Stimulated activated CD8-positive, alpha-beta memory T cell treated with anti-CD3 and anti-CD28 coated beads, Interleukin-4, amount 100 ng/mL, for 4 hours (primary cell): ENCODE results near the gene NANOGP8.
"Not testable (repeated sequence)": the region's sequence is repeated elsewhere in the genome, so short reads cannot be mapped to it uniquely, and the experiment has no call there.

Experiments used
- DNase-seq, 2 donors: peaks; one replicate each; pipeline ENCODE4 v3.0.0-alpha.2; 2020; ENCODE audit warnings: low read depth in 2 of 2, low spot score in 1 of 2

NANOGP8 gene

DNA sequence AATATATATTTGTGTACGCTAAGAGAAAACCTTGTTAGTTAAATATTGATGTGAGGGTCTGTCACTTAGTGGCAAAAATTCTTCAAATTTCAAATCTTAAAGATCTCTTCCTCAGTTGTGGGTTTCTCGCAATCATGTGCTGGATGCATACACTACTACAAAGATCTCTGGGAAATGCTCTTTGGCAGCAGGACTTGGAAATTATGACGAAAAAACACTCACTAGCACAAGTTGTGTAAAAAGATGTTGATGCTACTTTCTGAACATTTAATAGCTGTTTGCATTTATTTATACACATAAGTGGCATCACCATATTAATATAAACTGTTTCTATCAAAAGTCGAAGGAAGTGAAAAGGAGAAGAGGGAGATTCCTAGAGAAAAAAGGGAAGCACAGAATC lies 10.8 kb upstream of the NANOGP8 start:
- no peak for DNase-seq

DNA sequence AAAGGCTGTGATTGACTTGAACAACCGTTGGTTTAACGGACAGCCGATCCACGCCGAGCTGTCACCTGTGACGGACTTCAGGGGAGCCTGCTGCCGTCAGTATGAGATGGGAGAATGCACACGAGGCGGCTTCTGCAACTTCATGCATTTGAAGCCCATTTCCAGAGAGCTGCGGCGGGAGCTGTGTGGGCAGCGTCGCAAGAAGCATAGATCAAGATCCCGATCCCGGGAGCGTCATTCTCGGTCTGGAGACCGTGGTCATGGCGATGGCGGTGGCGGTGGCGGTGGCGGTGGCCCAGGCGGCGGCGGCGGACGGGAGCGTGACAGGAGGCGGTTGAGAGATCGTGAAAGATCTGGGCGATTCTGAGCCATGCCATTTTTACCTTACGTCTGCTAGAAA lies 7.8 kb upstream of the NANOGP8 start:
- no peak for DNase-seq

DNA sequence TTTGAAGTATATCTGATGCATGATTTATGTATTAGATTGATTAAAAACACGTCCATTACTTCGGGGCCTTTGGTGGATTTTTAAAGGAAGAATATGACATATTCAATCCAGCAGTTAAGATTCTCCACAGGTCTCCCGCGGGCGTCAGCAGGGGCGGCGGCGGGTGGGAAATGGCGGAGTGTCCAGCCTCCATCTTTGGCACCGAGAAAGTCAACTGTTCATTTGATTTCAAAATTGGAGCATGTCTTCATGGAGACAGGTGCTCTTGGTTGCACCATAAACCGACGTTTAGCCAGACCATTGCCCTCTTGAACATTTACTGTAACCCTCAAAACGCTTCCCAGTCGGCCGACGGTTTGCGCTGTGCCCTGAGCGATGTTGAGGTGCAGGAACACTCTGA lies 7.2 kb upstream of the NANOGP8 start:
- DNase-seq = no peak

DNA sequence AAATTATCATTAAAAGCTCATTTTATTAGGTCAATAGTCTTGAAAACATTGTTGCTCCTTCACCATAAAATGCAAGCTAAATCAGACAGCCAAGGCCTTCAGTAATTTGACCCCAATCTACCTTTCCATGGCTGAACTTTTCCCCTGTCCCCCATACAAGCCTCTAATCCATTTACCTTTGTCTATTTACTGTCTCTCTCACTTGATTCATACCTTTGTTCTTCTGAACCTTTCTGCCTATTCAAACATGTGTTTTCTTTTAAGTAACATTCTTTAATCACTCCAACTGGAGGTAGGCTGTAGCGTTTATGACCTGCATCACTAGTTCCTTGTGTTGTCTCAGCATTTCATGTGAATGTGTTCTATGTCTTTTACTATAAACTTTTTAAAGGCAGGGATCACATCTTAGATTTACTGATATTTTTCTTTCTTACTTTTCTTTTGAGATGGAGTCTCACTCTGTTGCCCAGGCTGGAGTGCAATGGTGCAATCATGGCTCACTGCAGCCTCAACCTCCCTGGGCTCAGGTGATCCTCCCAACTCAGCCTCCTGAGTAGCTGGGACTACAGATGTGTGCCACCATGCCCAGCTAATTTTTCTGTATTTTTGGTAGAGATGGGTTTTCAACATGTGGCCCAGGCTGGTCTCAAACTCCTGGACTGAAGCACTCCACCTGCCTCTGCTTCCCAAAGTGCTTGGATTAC lies 5.2 kb upstream of the NANOGP8 start:
- no peak for DNase-seq

DNA sequence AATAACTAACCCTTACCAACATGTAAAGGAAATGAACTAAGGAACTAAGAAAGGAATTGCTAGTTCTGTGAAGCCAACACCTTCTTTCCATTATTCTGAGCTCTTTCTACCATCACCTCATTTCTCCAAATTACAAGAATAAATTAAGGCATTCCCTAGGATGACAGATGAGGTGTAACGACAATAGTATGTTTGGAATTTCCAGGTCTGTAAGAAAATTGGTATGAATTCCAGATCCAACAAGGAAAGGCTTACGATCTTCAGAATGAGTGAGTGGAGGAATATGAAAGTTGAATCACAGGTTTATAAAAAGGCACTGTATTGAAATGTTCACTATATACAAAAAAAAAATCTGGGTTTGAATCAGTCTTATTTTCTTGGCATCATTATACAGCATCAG lies 4.5 kb upstream of the NANOGP8 start:
- no peak for DNase-seq

DNA sequence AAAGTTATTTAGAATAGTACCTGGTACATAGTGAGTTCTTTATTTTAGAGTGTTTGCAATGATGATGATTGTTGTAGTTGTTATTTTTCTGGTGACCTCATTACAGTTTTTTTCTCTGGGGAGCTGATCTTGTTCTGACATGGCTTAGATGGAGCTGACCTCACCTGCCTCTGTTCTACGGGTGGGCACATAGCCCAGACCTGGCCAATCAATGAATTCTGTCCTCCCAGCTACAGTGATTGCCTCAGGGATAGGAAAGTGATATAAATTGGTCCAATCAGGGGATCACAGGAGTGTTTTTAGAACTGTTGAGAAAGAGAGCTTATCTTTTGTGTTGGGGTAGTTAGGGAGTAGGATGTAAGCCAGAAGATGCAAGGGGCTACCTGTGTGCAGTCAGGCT lies 3.2 kb upstream of the NANOGP8 start:
- DNase-seq = no peak

DNA sequence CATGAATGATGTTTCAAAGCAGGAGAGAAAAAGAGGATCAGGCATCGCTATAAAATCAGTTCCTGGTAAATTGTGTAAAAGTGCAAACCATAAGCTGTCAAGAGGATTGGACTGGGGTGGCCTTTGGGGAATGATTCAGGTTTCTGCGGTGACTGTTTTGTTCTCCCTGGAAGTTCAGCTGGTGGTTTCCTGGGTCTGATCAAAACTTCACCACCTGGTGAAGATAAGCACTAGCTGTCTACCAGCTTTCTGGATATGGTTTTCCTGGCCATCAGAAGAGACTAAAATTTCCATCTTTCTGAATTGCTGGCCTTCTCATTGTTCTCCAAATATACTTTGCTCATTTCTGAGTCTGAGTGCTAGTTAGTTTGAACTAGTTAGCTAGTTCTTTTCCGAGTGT lies 2.7 kb upstream of the NANOGP8 start:
- no peak for DNase-seq

DNA sequence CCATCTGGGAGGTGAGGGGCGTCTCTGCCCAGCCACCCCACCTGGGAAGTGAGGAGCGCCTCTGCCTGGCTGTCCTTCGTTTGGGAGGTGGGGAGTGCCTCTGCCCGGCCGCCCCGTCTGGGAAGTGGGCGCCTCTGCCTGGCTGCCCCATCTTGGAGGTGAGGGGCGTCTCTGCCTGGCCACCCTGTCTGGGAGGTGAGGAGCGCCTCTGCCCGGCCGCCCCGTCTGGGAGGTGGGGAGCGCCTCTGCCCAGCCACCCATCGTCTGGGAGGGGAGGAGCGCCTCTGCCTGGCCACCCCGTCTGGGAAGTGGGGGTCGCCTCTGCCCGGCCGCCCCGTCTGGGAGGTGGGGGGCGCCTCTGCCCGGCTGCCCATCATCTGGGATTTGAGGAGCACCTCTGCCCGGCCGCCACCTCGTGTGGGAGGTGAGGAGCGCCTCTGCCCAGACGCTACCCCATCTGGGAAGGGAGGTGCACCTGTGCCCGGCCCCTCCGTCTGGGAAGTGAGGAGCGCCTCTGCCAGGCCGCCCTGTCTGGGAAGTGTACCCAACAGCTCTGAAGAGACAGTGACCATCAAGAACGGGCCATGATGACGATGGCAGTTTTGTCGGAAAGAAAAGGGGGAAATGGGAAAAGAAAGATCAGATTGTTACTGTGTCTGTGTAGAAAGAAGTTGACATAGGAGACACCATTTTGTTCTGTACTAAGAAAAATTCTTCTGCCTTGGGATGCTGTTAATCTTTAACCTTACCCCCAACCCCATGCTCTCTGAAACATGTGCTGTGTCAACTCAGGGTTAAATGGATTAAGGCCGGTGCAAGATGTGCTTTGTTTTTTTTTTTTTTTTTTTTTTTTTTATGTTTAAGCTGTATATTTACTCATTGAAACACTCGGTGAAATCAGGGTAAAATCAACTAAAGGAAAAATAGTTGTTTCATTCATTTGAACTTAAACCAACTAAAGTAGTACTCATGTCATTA lies 2.4 kb downstream of the NANOGP8 start:
- not testable (repeated sequence) for DNase-seq

DNA sequence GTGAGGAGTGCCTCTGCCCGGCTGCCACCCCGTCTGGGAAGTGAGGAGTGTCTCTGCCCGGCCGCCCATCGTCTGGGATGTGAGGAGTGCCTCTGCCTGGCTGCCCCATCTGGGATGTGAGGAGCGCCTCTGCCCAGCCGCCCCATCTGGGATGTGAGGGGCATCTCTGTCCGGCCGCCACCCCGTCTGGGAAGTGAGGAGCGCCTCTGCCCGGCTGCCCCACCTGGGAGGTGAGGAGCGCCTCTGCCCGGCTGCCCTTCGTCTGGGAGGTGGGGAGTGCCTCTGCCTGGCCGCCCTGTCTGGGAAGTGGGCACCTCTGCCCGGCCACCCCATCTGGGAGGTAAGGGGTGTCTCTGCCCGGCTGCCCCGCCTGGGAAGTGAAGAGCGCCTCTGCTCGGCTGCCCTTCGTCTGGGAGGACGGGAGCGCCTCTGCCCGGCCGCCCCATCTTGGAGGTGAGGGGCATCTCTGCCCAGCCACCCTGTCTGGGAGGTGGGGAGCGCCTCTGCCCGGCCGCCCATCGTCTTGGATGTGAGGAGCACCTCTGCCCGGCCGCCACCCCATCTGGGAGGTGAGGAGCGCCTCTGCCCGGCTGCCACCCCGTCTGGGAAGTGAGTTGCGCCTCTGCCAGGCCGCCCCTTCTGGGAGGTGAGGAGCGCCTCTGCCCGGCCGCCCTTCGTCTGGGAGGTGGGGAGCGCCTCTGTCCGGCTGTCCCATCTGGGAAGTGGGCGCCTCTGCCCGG lies 3.3 kb downstream of the NANOGP8 start:
- DNase-seq = not testable (repeated sequence)

DNA sequence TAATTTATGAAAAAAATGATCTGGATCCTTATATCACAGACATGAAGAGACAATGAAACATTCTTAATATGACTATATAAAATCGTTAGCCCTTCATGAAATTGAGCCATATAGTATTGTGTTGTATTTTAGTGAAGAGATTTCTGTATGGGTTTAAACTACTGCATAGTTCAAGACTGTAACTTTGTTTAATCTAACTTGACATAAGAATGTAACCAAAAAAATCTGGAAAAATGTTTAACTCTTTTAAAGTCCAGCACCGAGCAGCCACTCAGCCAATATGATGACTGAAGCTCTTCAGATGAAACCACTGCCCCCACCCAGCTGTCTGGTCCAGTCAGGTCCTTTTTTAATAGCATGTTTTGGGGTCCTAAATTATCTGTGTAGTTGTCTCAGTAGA lies 4.9 kb downstream of the NANOGP8 start:
- no peak for DNase-seq

DNA sequence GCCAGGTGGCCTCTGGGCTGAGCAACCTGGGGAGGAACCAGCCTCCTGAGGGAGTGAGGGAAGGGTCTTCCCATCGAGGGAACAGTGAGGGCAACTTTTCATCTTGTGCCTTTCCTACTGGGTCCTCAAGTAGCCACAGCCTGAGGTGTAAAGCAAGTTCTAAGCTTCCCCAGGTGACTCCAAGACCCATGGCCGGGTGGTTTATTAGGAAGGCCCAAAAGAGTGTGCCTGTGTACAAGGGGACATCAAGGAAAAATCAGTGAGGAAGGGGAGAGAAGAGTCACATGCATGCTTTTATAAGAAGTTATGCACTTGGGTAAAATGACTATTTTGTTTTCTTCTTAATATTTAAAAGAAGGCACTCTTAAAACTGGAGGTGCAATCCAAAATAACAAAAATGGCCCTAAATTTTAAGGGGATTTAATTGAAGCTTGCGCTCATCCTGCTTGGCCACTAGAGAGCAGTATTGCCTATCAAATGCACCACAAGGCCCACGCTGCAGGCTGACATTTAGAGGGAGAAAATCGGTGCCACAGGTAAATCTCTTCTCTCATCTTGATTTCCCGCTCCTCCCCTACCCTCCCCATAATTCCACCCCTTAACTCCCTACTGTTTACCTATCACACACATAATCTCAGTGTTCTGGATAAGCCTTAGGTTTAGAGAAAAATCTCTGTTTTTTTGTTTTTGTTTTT lies 6.7 kb downstream of the NANOGP8 start:
- no peak for DNase-seq

DNA sequence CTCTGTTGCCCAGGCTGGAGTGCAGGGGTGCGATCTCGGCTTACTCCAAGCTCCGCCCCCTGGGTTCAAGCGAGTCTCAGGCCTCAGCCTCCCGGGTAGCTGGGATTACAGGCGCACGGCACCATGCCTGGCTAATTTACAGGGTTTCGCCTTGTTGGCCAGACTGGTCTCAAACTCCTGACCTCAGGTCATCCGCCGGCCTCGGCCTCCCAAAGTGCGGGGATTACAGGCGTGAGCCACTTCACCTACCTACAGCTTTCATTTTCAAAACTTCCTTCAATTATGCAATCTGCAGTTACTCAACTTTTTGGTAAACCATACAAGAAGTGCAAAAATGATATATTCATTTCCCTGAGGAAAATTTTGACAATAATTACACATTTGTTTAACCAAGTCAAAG lies 14.0 kb downstream of the NANOGP8 start:
- no peak for DNase-seq

DNA sequence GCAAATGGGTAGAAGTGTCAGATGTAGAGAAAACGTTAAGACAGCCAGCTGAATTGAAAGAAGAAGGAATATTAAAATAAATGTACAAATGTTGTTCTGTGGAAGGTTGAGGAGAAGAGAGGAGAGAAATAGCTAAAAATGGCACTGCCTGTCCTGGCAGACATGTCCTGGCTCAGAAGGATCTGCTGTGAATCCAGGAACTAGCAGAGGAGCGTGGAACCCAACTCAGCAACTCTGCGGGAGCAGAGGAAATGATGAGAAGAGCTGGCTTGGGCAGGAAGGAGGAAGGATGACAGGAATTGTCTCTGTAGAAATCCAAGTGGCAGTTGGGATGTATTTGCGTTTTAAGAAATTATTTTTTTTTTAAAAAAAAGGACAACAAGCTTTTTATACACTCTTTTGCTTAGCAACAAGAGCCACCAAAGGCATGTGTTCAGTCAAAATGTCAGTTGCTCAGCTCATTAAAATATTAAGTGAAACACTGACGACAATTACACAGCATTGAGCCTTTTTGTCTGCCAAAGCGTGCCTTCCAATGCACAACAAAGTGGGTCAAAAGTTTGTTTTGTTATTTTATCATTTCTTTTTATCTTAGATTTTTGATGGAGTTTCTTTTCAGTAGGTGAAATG lies 16.1 kb downstream of the NANOGP8 start:
- DNase-seq = no peak

DNA sequence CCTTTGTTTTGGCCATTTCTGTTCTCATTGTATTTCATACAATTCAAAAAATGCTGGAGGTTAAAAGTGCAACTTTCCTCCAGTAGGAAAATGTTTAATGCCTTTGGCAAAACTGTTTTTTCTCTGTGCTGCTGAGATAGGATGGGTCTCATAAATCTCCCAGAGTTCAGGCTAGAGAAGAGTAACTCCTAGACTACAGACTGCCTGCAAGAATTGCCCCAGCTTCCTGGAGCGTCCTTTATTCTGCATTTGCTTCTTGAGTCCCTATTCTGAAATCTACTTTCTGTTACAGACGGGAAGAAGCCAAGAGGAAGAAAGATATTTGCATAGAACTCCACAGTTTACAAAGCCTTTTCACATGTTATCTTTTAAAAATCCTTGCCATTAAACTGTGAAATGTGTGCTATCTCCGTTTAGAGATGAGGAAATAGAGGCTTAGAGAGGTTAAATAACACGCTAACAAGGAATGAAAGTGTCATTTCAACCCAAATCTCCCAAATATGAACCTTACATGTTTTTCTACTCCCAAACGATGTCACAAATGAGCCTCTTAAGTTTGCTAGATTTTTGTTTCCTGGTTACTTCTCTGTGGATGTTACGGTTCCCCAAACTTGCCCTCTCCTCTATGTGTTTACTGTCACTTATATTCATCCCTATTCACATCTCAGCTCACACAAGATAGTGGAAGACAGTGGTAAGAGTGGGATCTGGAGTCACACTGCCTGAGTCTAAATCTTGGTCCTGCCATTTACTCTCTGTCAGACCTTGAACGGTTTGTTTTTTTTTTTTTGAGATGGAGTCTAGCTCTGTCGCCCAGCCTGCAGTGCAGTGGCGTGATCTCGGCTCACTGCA lies 17.4 kb downstream of the NANOGP8 start:
- no peak for DNase-seq

DNA sequence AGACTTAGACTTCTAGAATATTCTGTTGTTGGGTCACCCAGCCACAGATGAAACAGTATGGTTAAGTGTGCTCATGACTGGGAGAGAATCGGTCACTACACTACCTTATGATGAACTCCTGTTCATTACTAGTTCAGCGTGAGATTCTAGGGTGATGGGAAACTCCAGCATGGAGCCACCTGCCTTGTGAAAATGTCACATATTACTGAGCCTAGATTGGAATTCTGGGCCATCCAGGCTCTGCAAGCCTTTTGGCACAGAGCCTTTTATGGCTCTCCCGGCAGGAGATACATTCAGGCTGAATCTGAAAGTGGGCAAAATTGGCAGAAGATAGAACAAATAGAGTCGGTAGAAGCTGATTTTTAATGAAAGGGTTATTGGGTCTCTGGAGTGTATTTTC lies 19.0 kb downstream of the NANOGP8 start:
- DNase-seq = no peak

DNA sequence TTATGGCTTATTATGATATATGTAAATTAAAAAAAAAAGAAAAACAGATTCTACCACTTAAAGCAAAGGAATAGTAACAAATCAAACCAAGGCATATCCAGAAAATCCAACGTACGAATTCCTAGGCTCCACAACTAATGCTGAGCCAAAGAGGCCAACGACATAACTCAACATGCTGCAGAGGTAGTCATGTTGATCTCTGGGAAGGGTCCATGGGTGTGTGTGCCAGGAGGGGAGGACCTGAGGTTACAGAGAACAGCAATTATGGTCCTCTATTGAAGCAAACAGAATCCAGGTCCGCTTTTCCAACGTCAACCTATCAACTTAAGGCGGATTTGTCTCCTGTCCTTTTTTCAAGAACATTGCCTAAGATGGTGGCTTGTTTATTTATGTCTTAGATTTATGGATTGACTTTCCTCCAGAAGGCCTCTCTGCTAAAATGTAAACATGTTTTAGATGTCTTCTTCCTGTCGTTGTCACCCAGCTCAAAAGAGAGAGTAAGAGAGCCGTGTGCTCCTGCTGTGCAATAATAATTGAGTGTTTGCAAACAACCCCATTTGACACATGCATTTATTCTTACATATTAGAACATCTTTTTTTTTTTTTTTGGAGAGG lies 20.4 kb downstream of the NANOGP8 start:
- no peak for DNase-seq

DNA sequence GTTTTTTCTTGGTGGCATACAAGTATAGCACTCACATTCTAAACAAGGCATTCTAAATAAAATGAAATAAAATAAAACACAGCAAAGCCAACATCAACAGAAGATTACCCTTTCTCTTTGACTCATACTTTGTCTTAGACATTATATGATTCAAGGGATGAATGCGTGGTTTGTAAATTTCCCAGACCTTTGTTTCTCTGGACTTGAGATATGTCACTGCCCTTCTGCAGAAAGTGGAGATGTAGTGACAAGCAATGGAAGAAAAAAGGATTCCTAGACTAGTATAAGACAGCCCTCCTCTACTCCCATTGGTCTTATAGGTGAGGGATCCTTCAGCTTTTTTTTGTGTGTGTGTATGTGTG lies 22.4 kb downstream of the NANOGP8 start:
- no peak for DNase-seq

DNA sequence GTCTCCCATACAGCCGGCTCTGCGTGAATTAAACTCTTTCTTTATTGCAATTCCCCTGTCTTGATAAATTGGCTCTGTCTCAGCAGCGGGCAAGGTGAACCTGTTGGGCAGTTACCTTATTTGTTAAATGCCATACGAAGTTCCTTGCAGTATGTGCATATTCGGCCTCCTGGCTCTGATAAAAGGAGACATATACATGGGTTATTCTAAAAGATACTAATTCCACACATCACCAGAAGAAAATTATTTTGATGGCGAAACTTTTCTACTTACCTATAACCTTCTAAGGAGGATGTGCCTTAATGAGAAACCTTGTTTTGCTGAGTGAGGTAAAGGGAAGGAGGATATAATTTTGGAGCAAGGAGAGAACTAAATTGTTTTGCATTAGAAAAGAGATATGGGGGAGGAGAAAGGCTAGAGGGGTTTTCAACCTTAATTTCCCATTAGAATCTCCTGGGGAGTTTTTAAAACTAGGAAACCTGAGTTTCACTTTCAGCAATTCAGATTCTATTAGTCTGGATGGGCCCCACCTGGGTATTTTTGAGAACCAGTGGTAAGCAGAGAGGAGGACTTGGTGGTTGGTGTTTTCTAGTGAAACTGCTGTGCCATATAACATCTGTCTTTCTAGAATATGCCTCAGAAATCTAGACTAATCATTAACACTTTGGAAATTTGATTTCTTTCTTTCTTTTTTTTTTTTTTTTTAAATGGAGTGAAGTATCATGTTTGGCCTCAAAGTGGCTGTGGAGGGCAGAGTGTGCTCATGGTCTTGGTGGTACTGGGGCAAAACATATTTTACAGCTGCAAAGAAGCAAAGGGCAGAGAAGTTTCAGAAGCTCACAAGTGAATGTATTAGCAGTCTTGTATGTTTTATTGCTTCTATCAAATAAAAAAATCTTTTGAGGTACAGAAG lies 23.0 kb downstream of the NANOGP8 start:
- no peak for DNase-seq
